ENCODE measurements around the gene RCOR3.

RCOR3 gene

GRCh38 chr1:211337430-211338223 is 78.5 kb downstream of the RCOR3 start:
- Histone ChIP-seq H3K9ac (ENCODE audit: low read length) (no peak overlapping the region), H3K27me3 (ENCODE audit: control insufficient read depth, insufficient read depth, low read length) (no peaks in the 10 kb centered on the region), H3K4me1 (ENCODE audit: control insufficient read depth, insufficient read depth, low read length) (peaks cover 75% of the 10 kb centered on the region), H3K36me3 (ENCODE audit: control insufficient read depth, insufficient read depth, low read length) (no peaks in the 10 kb centered on the region), H3K9me3 (ENCODE audit: control insufficient read depth, low read length) (no peaks in the 10 kb centered on the region), H3K4me3 (ENCODE audit: low read length) (no peak overlapping the region)

- peaks cover 70% of the 10 kb centered on the region for H3K4me1 ChIP-seq (ENCODE audit: control insufficient read depth, insufficient read depth, low read length)
- no peaks in the 10 kb centered on the region for H3K36me3 ChIP-seq (ENCODE audit: control insufficient read depth, insufficient read depth, low read length)
- no peaks in the 10 kb centered on the region for H3K27me3 ChIP-seq (ENCODE audit: control insufficient read depth, insufficient read depth, low read length)
- H3K4me3 ChIP-seq (ENCODE audit: low read length), result no peak overlapping the region
- H3K9ac ChIP-seq (ENCODE audit: low read length), result no peak overlapping the region
- no peaks in the 10 kb centered on the region for H3K9me3 ChIP-seq (ENCODE audit: control insufficient read depth, low read length)
These were observed 79.1 kb downstream of the RCOR3 start for GRCh38 chr1:211338224-211338620.

GRCh38 chr1:211339631-211340041 is 80.5 kb downstream of the RCOR3 start:
- H3K9me3 ChIP-seq (ENCODE audit: control insufficient read depth, low read length), result no peaks in the 10 kb centered on the region
- no peak overlapping the region for H3K9ac ChIP-seq (ENCODE audit: low read length)
- H3K4me1 ChIP-seq (ENCODE audit: control insufficient read depth, insufficient read depth, low read length), result peaks cover 55% of the 10 kb centered on the region
- no peak overlapping the region for H3K4me3 ChIP-seq (ENCODE audit: low read length)
- no peaks in the 10 kb centered on the region for H3K27me3 ChIP-seq (ENCODE audit: control insufficient read depth, insufficient read depth, low read length)
- no peaks in the 10 kb centered on the region for H3K36me3 ChIP-seq (ENCODE audit: control insufficient read depth, insufficient read depth, low read length)

GRCh38 chr1:211340622-211341507 is 81.7 kb downstream of the RCOR3 start:
- Histone ChIP-seq H3K4me1 (ENCODE audit: control insufficient read depth, insufficient read depth, low read length) (peaks cover 43% of the 10 kb centered on the region), H3K36me3 (ENCODE audit: control insufficient read depth, insufficient read depth, low read length) (no peaks in the 10 kb centered on the region), H3K9ac (ENCODE audit: low read length) (no peak overlapping the region), H3K9me3 (ENCODE audit: control insufficient read depth, low read length) (no peaks in the 10 kb centered on the region), H3K27me3 (ENCODE audit: control insufficient read depth, insufficient read depth, low read length) (no peaks in the 10 kb centered on the region), H3K4me3 (ENCODE audit: low read length) (no peak overlapping the region)

- Histone ChIP-seq H3K4me1 (ENCODE audit: control insufficient read depth, insufficient read depth, low read length) (peaks cover 32% of the 10 kb centered on the region), H3K9ac (ENCODE audit: low read length) (no peak overlapping the region), H3K36me3 (ENCODE audit: control insufficient read depth, insufficient read depth, low read length) (no peaks in the 10 kb centered on the region), H3K27me3 (ENCODE audit: control insufficient read depth, insufficient read depth, low read length) (no peaks in the 10 kb centered on the region), H3K4me3 (ENCODE audit: low read length) (no peak overlapping the region), H3K9me3 (ENCODE audit: control insufficient read depth, low read length) (no peaks in the 10 kb centered on the region)
These were observed 82.8 kb downstream of the RCOR3 start for GRCh38 chr1:211341999-211342398.

- Histone ChIP-seq H3K9me3 (ENCODE audit: control insufficient read depth, low read length) (no peaks in the 10 kb centered on the region), H3K36me3 (ENCODE audit: control insufficient read depth, insufficient read depth, low read length) (no peaks in the 10 kb centered on the region), H3K27me3 (ENCODE audit: control insufficient read depth, insufficient read depth, low read length) (no peaks in the 10 kb centered on the region), H3K4me1 (ENCODE audit: control insufficient read depth, insufficient read depth, low read length) (peaks cover 21% of the 10 kb centered on the region), H3K4me3 (ENCODE audit: low read length) (no peak overlapping the region), H3K9ac (ENCODE audit: low read length) (no peak overlapping the region)
These were observed 84.4 kb downstream of the RCOR3 start for GRCh38 chr1:211343607-211344006.

- no peaks in the 10 kb centered on the region for H3K27me3 ChIP-seq (ENCODE audit: control insufficient read depth, insufficient read depth, low read length)
These were observed 85.0 kb downstream of the RCOR3 start for GRCh38 chr1:211344152-211344618.

GRCh38 chr1:211345719-211346118 is 86.6 kb downstream of the RCOR3 start:
- H3K27me3 ChIP-seq (ENCODE audit: control insufficient read depth, insufficient read depth, low read length), result no peaks in the 10 kb centered on the region
- no peaks in the 10 kb centered on the region for H3K9me3 ChIP-seq (ENCODE audit: control insufficient read depth, low read length)
- no peak overlapping the region for H3K4me3 ChIP-seq (ENCODE audit: low read length)
- no peak overlapping the region for H3K9ac ChIP-seq (ENCODE audit: low read length)
- peaks cover 20% of the 10 kb centered on the region for H3K4me1 ChIP-seq (ENCODE audit: control insufficient read depth, insufficient read depth, low read length)
- H3K36me3 ChIP-seq (ENCODE audit: control insufficient read depth, insufficient read depth, low read length), result no peaks in the 10 kb centered on the region

More at GRCh38 chr1:211344152-211344618, 85.0 kb downstream of the RCOR3 start:
- no peaks in the 10 kb centered on the region for H3K9me3 ChIP-seq (ENCODE audit: control insufficient read depth, low read length)
- no peak overlapping the region for H3K9ac ChIP-seq (ENCODE audit: low read length)
- H3K36me3 ChIP-seq (ENCODE audit: control insufficient read depth, insufficient read depth, low read length), result no peaks in the 10 kb centered on the region
- no peak overlapping the region for H3K4me3 ChIP-seq (ENCODE audit: low read length)
- H3K4me1 ChIP-seq (ENCODE audit: control insufficient read depth, insufficient read depth, low read length), result peaks cover 20% of the 10 kb centered on the region

- no peak overlapping the region for H3K4me3 ChIP-seq (ENCODE audit: low read length)
- no peaks in the 10 kb centered on the region for H3K9me3 ChIP-seq (ENCODE audit: control insufficient read depth, low read length)
- H3K36me3 ChIP-seq (ENCODE audit: control insufficient read depth, insufficient read depth, low read length), result no peaks in the 10 kb centered on the region
- no peak overlapping the region for H3K9ac ChIP-seq (ENCODE audit: low read length)
- no peaks in the 10 kb centered on the region for H3K27me3 ChIP-seq (ENCODE audit: control insufficient read depth, insufficient read depth, low read length)
- peaks cover 8% of the 10 kb centered on the region for H3K4me1 ChIP-seq (ENCODE audit: control insufficient read depth, insufficient read depth, low read length)
These were observed 88.1 kb downstream of the RCOR3 start for GRCh38 chr1:211347077-211347844.

GRCh38 chr1:211348547-211348946 is 89.4 kb downstream of the RCOR3 start:
- Histone ChIP-seq H3K9ac (ENCODE audit: low read length) (no peak overlapping the region), H3K4me1 (ENCODE audit: control insufficient read depth, insufficient read depth, low read length) (peaks cover 8% of the 10 kb centered on the region), H3K4me3 (ENCODE audit: low read length) (no peak overlapping the region), H3K9me3 (ENCODE audit: control insufficient read depth, low read length) (no peaks in the 10 kb centered on the region), H3K36me3 (ENCODE audit: control insufficient read depth, insufficient read depth, low read length) (no peaks in the 10 kb centered on the region), H3K27me3 (ENCODE audit: control insufficient read depth, insufficient read depth, low read length) (no peaks in the 10 kb centered on the region)

GRCh38 chr1:211349741-211350140 is 90.6 kb downstream of the RCOR3 start:
- no peaks in the 10 kb centered on the region for H3K9me3 ChIP-seq (ENCODE audit: control insufficient read depth, low read length)
- no peak overlapping the region for H3K9ac ChIP-seq (ENCODE audit: low read length)
- no peak overlapping the region for H3K4me3 ChIP-seq (ENCODE audit: low read length)
- H3K36me3 ChIP-seq (ENCODE audit: control insufficient read depth, insufficient read depth, low read length), result no peaks in the 10 kb centered on the region
- H3K27me3 ChIP-seq (ENCODE audit: control insufficient read depth, insufficient read depth, low read length), result no peaks in the 10 kb centered on the region
- H3K4me1 ChIP-seq (ENCODE audit: control insufficient read depth, insufficient read depth, low read length), result peaks cover 8% of the 10 kb centered on the region

Data from mucosa of stomach (tissue), 1 donor.